GM12878 (cell line): ENCODE results near the gene CDC25C. TPM values are rescaled to one million over a fixed set of nuclear protein-coding genes. Genes with fewer than 3 reads are reported as not detected.

ENCODE experiments used
- ATAC-seq: fragments of 200-7000 bp; cut with Tn5 transposase; 3 replicates; pipeline ENCODE4 v1.9.1; 2020; ENCODE audit warnings: mild to moderate bottlenecking, moderate library complexity
- Bru-seq: library from RNA; stranded (reverse); fragments of 400-500 nt; gene quantifications from one replicate; lab custom pipeline; 2021; lab: Mats Ljungman, UMichigan
- BruChase-seq, 2 experiments: library from RNA; stranded (reverse); fragments of 400-500 nt; gene quantifications; one replicate each; lab custom pipeline; 2021; lab: Mats Ljungman, UMichigan
- BruUV-seq: library from RNA; stranded (reverse); fragments of 400-500 nt; replicated peaks from 2 replicates; lab custom pipeline; 2021; lab: Mats Ljungman, UMichigan
- CTCF ChIA-PET: fragments of 300-600 bp; sonication (Branson Sonifier 250); formaldehyde crosslinking; extraction: SDS; loops from one replicate; lab custom pipeline; 2021; ENCODE audit warnings: inconsistent platforms; lab: Yijun Ruan, JAX
- POLR2A ChIA-PET: fragments of 350-600 bp; formaldehyde crosslinking; extraction: SDS; loops from one replicate; lab custom pipeline; 2021; ENCODE audit warnings: inconsistent platforms; lab: Charles Lee
- RAD21 ChIA-PET: fragments of 300-600 bp; sonication (Branson Sonifier 250); formaldehyde crosslinking; loops from one replicate; lab custom pipeline; 2023; ENCODE audit warnings: antibody characterized with exemption; ENCODE audit not compliant: unreplicated experiment; lab: Charles Lee
- SMC1A ChIA-PET: fragments of 300-600 bp; sonication (Branson Sonifier 250); formaldehyde crosslinking; loops from one replicate; lab custom pipeline; 2023; ENCODE audit not compliant: unreplicated experiment, uncharacterized antibody; lab: Charles Lee
- DNase-seq: peaks from one replicate; pipeline ENCODE4 v3.0.0-alpha.2; 2011; ENCODE audit warnings: low read depth, low spot score
- FAIRE-seq: peaks from 3 replicates; lab custom pipeline; 2011; peaks lifted over from hg19 to GRCh38; lab: Jason Lieb, UNC
- H2AFZ ChIP-seq: 2 replicates; pipeline ENCODE4 v1.6.0; 2011; ENCODE audit warnings: low read depth, low read length, control low read depth; ENCODE audit not compliant: control insufficient read depth
- H3K27ac ChIP-seq: 2 replicates; pipeline ENCODE4 v1.5.1; 2011; ENCODE audit warnings: control low read depth; ENCODE audit not compliant: control insufficient read depth, insufficient read depth
- H3K27me3 ChIP-seq, 2 experiments: replicated peaks in 1 of 2; 2 replicates each; pipeline versions ENCODE4 v1.6.0 to v1.6.1; 2011; ENCODE audit warnings: low read length in 1 of 2; ENCODE audit not compliant: control insufficient read depth in 2 of 2, insufficient read depth in 2 of 2
- H3K36me3 ChIP-seq, 2 experiments: 2 replicates each; pipeline ENCODE4 v1.5.1; 2011; ENCODE audit warnings: low read length in 1 of 2; ENCODE audit not compliant: control insufficient read depth in 2 of 2, insufficient read depth in 2 of 2
- H3K4me1 ChIP-seq: 2 replicates; pipeline ENCODE4 v1.6.1; 2011; ENCODE audit warnings: mild to moderate bottlenecking, low read length, moderate library complexity, mixed read lengths; ENCODE audit not compliant: control insufficient read depth, insufficient read depth
- H3K4me2 ChIP-seq: 2 replicates; pipeline ENCODE4 v1.6.0; 2011; ENCODE audit warnings: control low read depth; ENCODE audit not compliant: control insufficient read depth, insufficient read depth
- H3K4me3 ChIP-seq: fragments of 200-600 bp; sonication (generic); 2 replicates; pipeline ENCODE4 v1.5.1; 2016
- H3K79me2 ChIP-seq: 2 replicates; pipeline ENCODE4 v1.6.0; 2011; ENCODE audit warnings: low read length; ENCODE audit not compliant: control insufficient read depth, insufficient read depth
- H3K9ac ChIP-seq: 2 replicates; pipeline ENCODE4 v1.8.0; 2011; ENCODE audit warnings: low read length, control low read depth, mixed read lengths; ENCODE audit not compliant: control insufficient read depth, insufficient read depth
- H3K9me3 ChIP-seq: replicated peaks from 3 replicates; pipeline ENCODE4 v1.5.1; 2011; ENCODE audit warnings: mild to moderate bottlenecking, low read length; ENCODE audit not compliant: control insufficient read depth, insufficient read depth
- H4K20me1 ChIP-seq: 2 replicates; pipeline ENCODE4 v1.6.0; 2011; ENCODE audit not compliant: control insufficient read depth, insufficient read depth
- CBX3 ChIP-seq: fragments of 200-600 bp; sonication (generic); IDR thresholded peaks from 2 replicates; pipeline ENCODE4 v1.6.1; 2016; ENCODE audit warnings: low read depth, borderline replicate concordance
- CEBPZ ChIP-seq: fragments of 150-350 bp; IDR thresholded peaks from 2 replicates; pipeline ENCODE4 v1.6.1; 2016; ENCODE audit warnings: low read depth, low read length
- CHD1 ChIP-seq: IDR thresholded peaks from 2 replicates; pipeline ENCODE4 v1.6.1; 2012; ENCODE audit warnings: low read depth, low read length, improper control_type of control experiment
- DPF2 ChIP-seq: fragments of 450-650 bp; IDR thresholded peaks from 2 replicates; pipeline ENCODE4 v1.6.1; 2017; ENCODE audit warnings: mild to moderate bottlenecking
- HCFC1 ChIP-seq: fragments of 150-350 bp; IDR thresholded peaks from 2 replicates; pipeline ENCODE4 v1.6.1; 2014; ENCODE audit warnings: low read length
- NKRF ChIP-seq: fragments of 450-650 bp; conservative IDR thresholded peaks from 2 replicates; pipeline ENCODE4 v1.6.1; 2017; ENCODE audit warnings: mild to moderate bottlenecking, moderate library complexity
- RFX5 ChIP-seq: IDR thresholded peaks from 2 replicates; pipeline ENCODE4 v1.6.1; 2011; ENCODE audit warnings: low read depth, low read length, improper control_type of control experiment
- SREBF2 ChIP-seq: IDR thresholded peaks from 2 replicates; pipeline ENCODE4 v1.6.1; 2012; ENCODE audit warnings: mild to moderate bottlenecking, low read length
- TARDBP ChIP-seq: IDR thresholded peaks from 2 replicates; pipeline ENCODE4 v1.6.1; 2016; ENCODE audit warnings: borderline replicate concordance
- ZBTB33 ChIP-seq: fragments of 450-650 bp; IDR thresholded peaks from 2 replicates; pipeline ENCODE4 v1.6.1; 2017; ENCODE audit warnings: mild to moderate bottlenecking
- WGBS: methylation state at CpG from one replicate; pipeline ENCODE4 v1.1.6; 2016; ENCODE audit warnings: low lambda C conversion rate; ENCODE audit not compliant: insufficient replicate concordance, insufficient coverage; ENCODE audit errors: missing lambda C conversion rate; 5-methylcytosine and 5-hydroxymethylcytosine counted together
- in situ Hi-C: fragments of 300-500 bp; cut with MboI; formaldehyde crosslinking; loops from 9 replicates; pipeline ENCODE4 v1.14.3; 2018; ENCODE audit warnings: mixed read lengths
- intact Hi-C: fragments of 100-400 bp; cut with micrococcal nuclease; formaldehyde crosslinking; loops from one replicate; pipeline ENCODE4 v1.14.2; 2022; ENCODE audit not compliant: unreplicated experiment
- long read RNA-seq, 2 experiments: library from polyadenylated mRNA; unstranded; transcript quantifications; one replicate each; pipeline ENCODE4 v2.0.0, GENCODE V29; 2019 to 2020
- polyA minus RNA-seq, 3 experiments: library from RNA; depleted of rRNA, polyadenylated mRNA; stranded (reverse); fragments of >200 nt; gene quantifications; 2 replicates each; pipeline ENCODE4 v1.2.3, GENCODE V29; 2011
- polyA plus RNA-seq, 11 experiments: library from polyadenylated mRNA; depleted of rRNA in 4 of 11; unstranded in 6 of 11; stranded (reverse) in 5 of 11; fragments of >200 nt; fragmentation: Nextera tagmentation in 4 of 11; fragmentation: Illumina TruSeq in 1 of 11; extraction: Ambion mirVana in 4 of 11; extraction: Trizol in 1 of 11; gene quantifications; 1 replicate in 1 of 11; 2 replicates in 10 of 11; pipeline versions ENCODE4 v1.2.1 to v1.2.3, GENCODE V29; 2011 to 2016; ENCODE audit warnings: inconsistent platforms in 2 of 11, missing spikeins in 2 of 11, low read depth in 1 of 11
- total RNA-seq, 4 experiments: library from RNA; depleted of rRNA in 3 of 4; stranded (reverse); fragments of >200 nt in 3 of 4; fragmentation: Illumina TruSeq in 1 of 4; extraction: Trizol in 1 of 4; gene quantifications; 2 replicates each; pipeline versions ENCODE4 v1.2.1 to v1.2.3, GENCODE V29; 2013 to 2021

Gene CDC25C
- 20.1 and 22.2 TPM in 2 replicates for total RNA-seq (2013; cell fraction: nucleolus; rRNA removed)
- total RNA-seq (2014; rRNA removed): 12.2 and 14.4 TPM in 2 replicates
- total RNA-seq (2014; rRNA removed; fragmentation: Illumina TruSeq; extraction: Trizol): 15.1 and 15.4 TPM in 2 replicates
- total RNA-seq (2021): 9.2 and 10.2 TPM in 2 replicates
- 5.7 TPM for polyA plus RNA-seq (2011; ENCODE audit: low read depth)
- 30.7 and 38.9 TPM in 2 replicates for polyA plus RNA-seq (2011; rRNA removed)
- 18.7 and 21.1 TPM in 2 replicates for polyA plus RNA-seq (2011; cell fraction: cytosol; rRNA removed)
- 19.3 and 20.4 TPM in 2 replicates for polyA plus RNA-seq (2011; cell fraction: nucleus; rRNA removed)
- 4.4 and 8.1 TPM in 2 replicates for polyA plus RNA-seq (2012)
- 15.9 and 21.4 TPM in 2 replicates for polyA plus RNA-seq (2014; fragmentation: Illumina TruSeq; extraction: Trizol)
- polyA plus RNA-seq (2014; fragmentation: Nextera tagmentation; extraction: Ambion mirVana): 10 to 100 TPM; 14.0 to 14.3 TPM
- polyA plus RNA-seq (2014; rRNA removed): 11.4 and 11.6 TPM in 2 replicates
- 10 to 100 TPM; 15.5 to 15.9 TPM for polyA plus RNA-seq (2016; fragmentation: Nextera tagmentation; extraction: Ambion mirVana)
- 21.7 and 22.5 TPM in 2 replicates for polyA minus RNA-seq (2011; rRNA and poly(A)+ RNA removed)
- polyA minus RNA-seq (2011; cell fraction: cytosol; rRNA and poly(A)+ RNA removed): 7.2 and 8.8 TPM in 2 replicates
- polyA minus RNA-seq (2011; cell fraction: nucleus; rRNA and poly(A)+ RNA removed): 11.6 and 13.6 TPM in 2 replicates
- Bru-seq, nascent RNA: percentile 60 among the genes with signal in this experiment
- percentile 54 among the genes with signal in this experiment for BruChase-seq, experiment 1, labeled RNA remaining after a 6-hour chase
- percentile 57 among the genes with signal in this experiment for BruChase-seq, experiment 2, labeled RNA remaining after a 2-hour chase
- long read RNA-seq, experiment 1, partial matches to known transcripts: 0 of 9 reads
- long read RNA-seq, experiment 1, other reads (novel, unspliced or antisense): 5 of 9 reads
- long read RNA-seq, experiment 2, transcript CDC25C-201 (14 exons, 2,128 nt): major isoform, 43 of 103 reads
- long read RNA-seq, experiment 2, partial matches to known transcripts: 10 of 103 reads
- long read RNA-seq, experiment 2, other reads (novel, unspliced or antisense): 47 of 103 reads

- Histone ChIP-seq H2AFZ (peak within 1 kb of the TSS; percentile 95), H3K9me3 (no peaks in the 10 kb centered on the region), H3K79me2 (peaks cover 6% of the 10 kb centered on the region), H3K36me3 (no peaks in the 10 kb centered on the region), H3K4me2 (peak within 1 kb of the TSS; percentile 75), H3K9ac (peak within 1 kb of the TSS; percentile 69), H3K27me3 (no peaks in the 10 kb centered on the region), H3K27ac (peak within 1 kb of the TSS; percentile 43), H4K20me1 (no peaks in the 10 kb centered on the region), H3K4me3 (peak within 1 kb of the TSS; percentile 95), H3K4me1 (no peaks in the 10 kb centered on the region; the same call in 1 of the 2 replicates)
- SMC1A ChIA-PET: interaction anchor here (0.7 to 2.9 kb wide), 3 partner anchors 20 to 29 kb away, joined by 4 to 17 read pairs (median 5); partner anchors contain the start of gene KDM3B
- BruUV-seq: no TSS peak
- RAD21 ChIA-PET: interaction anchor here (0.6 to 2.0 kb wide), 8 partner anchors 9 to 211 kb away, joined by 3 to 14 read pairs (median 4); partner anchors contain the start of genes CDC23, ETF1, KDM3B and KIF20A
- intact Hi-C loops (no loop called here), in situ Hi-C loops (no loop called here)
- ATAC-seq: peak; percentile 100
- 2% methylated on average over 55 of the region's 55 CpGs for WGBS
- peak; percentile 96 for DNase-seq
- CTCF ChIA-PET: interaction anchor here (0.8 to 6.7 kb wide), 10 partner anchors 12 to 172 kb away, joined by 3 to 86 read pairs (median 4); partner anchors contain the start of genes CDC23 and KDM3B
- POLR2A ChIA-PET: interaction anchor here (0.5 to 2.7 kb wide), 12 partner anchors 8 to 443 kb away, joined by 3 to 33 read pairs (median 4); partner anchors contain the start of genes CDC23, KDM3B and PKD2L2
- FAIRE-seq: peak; percentile 99
- TF ChIP-seq SREBF2 (no peak), CBX3 (no peak), CHD1 (no peak), RFX5 (0 out of 2 replicates have a peak, but pooled peaks have one; percentile 51), CEBPZ (no peak), HCFC1 (no peak), TARDBP (no peak), DPF2 (no peak), ZBTB33 (no peak), NKRF (peak; percentile 99)
These were observed at the start of gene CDC25C for GRCh38 chr5:138331449-138332368. CDC25C (minus strand) TSS chr5:138331804; CDS start chr5:138331180, 624 bp downstream.
